Measurements from ENCODE around the gene PRKAB1. TPM values are rescaled to one million over a fixed set of nuclear protein-coding genes. Genes with fewer than 3 reads are reported as not detected.

The PRKAB1 gene
- total RNA-seq, 1 donor from 2014 or later = 28.5 TPM

DNA sequence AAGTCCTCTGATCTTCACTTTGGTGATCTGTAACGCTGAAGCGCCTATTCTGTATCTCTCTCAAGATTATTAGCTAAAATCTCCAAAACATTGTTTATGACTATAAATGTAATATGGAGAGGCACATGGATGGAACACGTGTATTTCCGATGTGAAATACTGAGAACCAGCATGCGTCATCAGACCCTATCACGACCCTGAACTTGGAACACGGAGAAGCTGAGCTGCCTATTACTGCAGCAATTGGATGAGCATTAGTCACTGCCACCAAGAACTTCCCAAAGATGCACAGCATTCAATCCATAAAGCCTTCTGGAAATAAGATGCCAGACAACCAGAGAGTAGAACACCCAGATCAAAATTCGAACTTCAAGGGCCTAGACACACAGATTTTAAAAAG is 61.9 kb downstream of the PRKAB1 start:
- no peak for DNase-seq (ENCODE audit: low spot score)
- Mint-ChIP-seq H3K4me3 (ENCODE audit: unreplicated experiment) (no peak overlapping the region), H3K27ac (ENCODE audit: unreplicated experiment) (no peak overlapping the region), H3K9me3 (ENCODE audit: unreplicated experiment) (no peaks in the 10 kb centered on the region), H3K27me3 (ENCODE audit: unreplicated experiment) (no peaks in the 10 kb centered on the region), H3K4me1 (ENCODE audit: unreplicated experiment) (no peaks in the 10 kb centered on the region), H3K36me3 (ENCODE audit: low read depth, unreplicated experiment) (peaks cover 3% of the 10 kb centered on the region)
- TF ChIP-seq CTCF (IDR thresholded peaks at IDR 0.05; ENCODE audit: unreplicated experiment) = no peak

DNA sequence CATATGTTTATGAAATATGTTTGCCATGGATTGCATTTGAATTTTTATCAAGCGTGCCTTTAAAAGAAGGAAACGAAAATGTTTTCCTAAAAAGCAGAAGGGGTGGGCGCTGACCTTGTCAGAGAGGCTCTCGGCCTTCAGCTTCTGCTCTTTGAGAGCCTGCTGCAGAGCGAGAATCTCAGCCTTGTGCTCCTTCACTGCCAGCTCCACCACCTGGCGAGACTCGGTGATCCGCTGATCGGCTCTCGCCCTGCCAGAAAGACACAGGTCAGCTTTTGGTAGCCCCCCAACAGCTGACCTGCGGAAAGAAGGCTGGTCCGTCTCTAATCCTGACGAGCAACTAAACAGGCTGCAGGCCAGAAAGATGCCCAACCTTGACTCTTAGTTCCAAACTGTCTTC is 62.4 kb downstream of the PRKAB1 start:
- no peak for DNase-seq (ENCODE audit: low spot score)
- Mint-ChIP-seq H3K36me3 (ENCODE audit: low read depth, unreplicated experiment) (peaks cover 3% of the 10 kb centered on the region), H3K4me3 (ENCODE audit: unreplicated experiment) (no peak overlapping the region), H3K4me1 (ENCODE audit: unreplicated experiment) (no peaks in the 10 kb centered on the region), H3K9me3 (ENCODE audit: unreplicated experiment) (no peaks in the 10 kb centered on the region), H3K27ac (ENCODE audit: unreplicated experiment) (no peak overlapping the region), H3K27me3 (ENCODE audit: unreplicated experiment) (no peaks in the 10 kb centered on the region)
- no peak for TF ChIP-seq CTCF (IDR thresholded peaks at IDR 0.05; ENCODE audit: unreplicated experiment)

Small RNA genes within 50 kb of the gene (microRNA-seq; reads per million reads assigned to microRNA genes)
- not detected for gene MIR1178 (ENCODE audit: unreplicated experiment)

Other genes starting within 250 kb of the PRKAB1 start
- gene TMEM233, start 74.4 kb upstream of the PRKAB1 start, total RNA-seq (ENCODE audit: unreplicated experiment) = 7.2 TPM
- 14.4 TPM for gene CIT, start 209.2 kb downstream of the PRKAB1 start, total RNA-seq (ENCODE audit: unreplicated experiment)

Measured in endothelial cell (in vitro differentiated cells).